CD4-positive, alpha-beta memory T cell (primary cell): ENCODE measurements around the gene OR10V1. TPM values are rescaled to one million over a fixed set of nuclear protein-coding genes. Genes with fewer than 3 reads are reported as not detected.
"Not testable (repeated sequence)": the region's sequence is repeated elsewhere in the genome, so short reads cannot be mapped to it uniquely, and the experiment has no call there.

Experiments
- CTCF ChIA-PET: fragments of 350-600 bp; sonication (Branson Sonifier 250); formaldehyde crosslinking; loops from one replicate; lab custom pipeline; 2021; ENCODE audit warnings: inconsistent platforms; ENCODE audit not compliant: partially characterized antibody; lab: Charles Lee
- POLR2A ChIA-PET: fragments of 350-600 bp; sonication (Branson Sonifier 250); formaldehyde crosslinking; loops from one replicate; lab custom pipeline; 2021; ENCODE audit not compliant: partially characterized antibody; lab: Charles Lee
- DNase-seq, 5 donors: peaks; one replicate each; pipeline versions ENCODE4 v3.0.0 to v3.0.0-alpha.2; 2020 to 2022; ENCODE audit warnings: mixed read lengths in 1 of 5
- H3K27ac ChIP-seq: one replicate; pipeline ENCODE4 v1.7.0; 2013; ENCODE audit warnings: low read depth, low read length
- H3K27me3 ChIP-seq: 2 replicates; pipeline ENCODE4 v1.7.0; 2013; ENCODE audit warnings: mild to moderate bottlenecking, low read length, moderate library complexity; ENCODE audit not compliant: insufficient read depth
- H3K36me3 ChIP-seq: 2 replicates; pipeline ENCODE4 v1.7.0; 2013; ENCODE audit warnings: mild to moderate bottlenecking, low read length, moderate library complexity; ENCODE audit not compliant: insufficient read depth
- H3K4me1 ChIP-seq: 2 replicates; pipeline ENCODE4 v1.7.0; 2013; ENCODE audit warnings: mild to moderate bottlenecking, low read length, moderate library complexity; ENCODE audit not compliant: insufficient read depth
- H3K4me3 ChIP-seq, 2 donors: one replicate each; pipeline ENCODE4 v1.7.0; 2013; ENCODE audit warnings: low read length in 2 of 2, mild to moderate bottlenecking in 1 of 2
- H3K9me3 ChIP-seq, 2 donors: one replicate each; pipeline ENCODE4 v1.7.0; 2013; ENCODE audit warnings: low read length in 2 of 2, control low read depth in 1 of 2; ENCODE audit not compliant: control insufficient read depth in 1 of 2
- H3K27ac Mint-ChIP-seq, 7 donors: one replicate each; pipeline ENCODE4 v1.8.0; 2020 to 2021; ENCODE audit warnings: mixed read lengths in 7 of 7, mild to moderate bottlenecking in 6 of 7, inconsistent platforms in 3 of 7, moderate library complexity in 3 of 7
- H3K27me3 Mint-ChIP-seq, 2 donors: one replicate each; pipeline ENCODE4 v1.8.0; 2020 to 2021; ENCODE audit warnings: mixed read lengths in 2 of 2
- H3K36me3 Mint-ChIP-seq, 2 donors: one replicate each; pipeline ENCODE4 v1.8.0; 2020 to 2021; ENCODE audit warnings: mixed read lengths in 2 of 2, inconsistent platforms in 1 of 2, mild to moderate bottlenecking in 1 of 2
- H3K4me1 Mint-ChIP-seq, 4 donors: one replicate each; pipeline ENCODE4 v1.8.0; 2020 to 2021; ENCODE audit warnings: mixed read lengths in 4 of 4, mild to moderate bottlenecking in 1 of 4
- H3K4me3 Mint-ChIP-seq, 8 donors: one replicate each; pipeline ENCODE4 v1.8.0; 2020 to 2021; ENCODE audit warnings: mixed read lengths in 8 of 8, mild to moderate bottlenecking in 7 of 8, moderate library complexity in 6 of 8, inconsistent platforms in 3 of 8
- H3K9me3 Mint-ChIP-seq, 8 donors: one replicate each; pipeline ENCODE4 v1.8.0; 2020 to 2021; ENCODE audit warnings: mixed read lengths in 8 of 8, mild to moderate bottlenecking in 5 of 8, inconsistent platforms in 3 of 8, moderate library complexity in 1 of 8
- intact Hi-C: fragments of 100-400 bp; cut with micrococcal nuclease; formaldehyde crosslinking; loops from one replicate; pipeline ENCODE4 v1.15.1; 2023
- polyA plus RNA-seq, 2 donors: library from polyadenylated mRNA; unstranded; fragments of 300-500 nt; fragmentation: Illumina TruSeq; gene quantifications; one replicate each; pipeline ENCODE4 v1.2.3, GENCODE V29; 2021
- total RNA-seq, 2 experiments: library from RNA; stranded (reverse); gene quantifications; one replicate each; pipeline ENCODE4 v1.2.3, GENCODE V29; 2021

The OR10V1 gene
- total and polyA plus RNA-seq, 4 experiments from 2014 or later: not detected

- Histone ChIP-seq H3K9me3 (no peaks in the 10 kb centered on the region), H3K36me3 (no peaks in the 10 kb centered on the region), H3K27ac (no peak overlapping the region), H3K4me1 (no peaks in the 10 kb centered on the region), H3K27me3 (no peaks in the 10 kb centered on the region), H3K4me3 (no peak overlapping the region)
- Mint-ChIP-seq H3K9me3 (no peaks in the 10 kb centered on the region), H3K27ac (no peak overlapping the region), H3K27me3 (peaks cover 5 to 17% of the 10 kb centered on the region in 2 donors), H3K4me3 (no peak overlapping the region), H3K36me3 (no peaks in the 10 kb centered on the region), H3K4me1 (no peaks in the 10 kb centered on the region)
- ChIA-PET CTCF (no interaction called here), POLR2A (no interaction called here)
- no peak for DNase-seq
- intact Hi-C loops: no loop called here
Observed at GRCh38 chr11:59716051-59716450, 2.4 kb upstream of the OR10V1 start.

- H3K27me3 ChIP-seq: no peaks in the 10 kb centered on the region
- DNase-seq: no peak
- no peaks in the 10 kb centered on the region for H3K36me3 ChIP-seq
- no peak overlapping the region for H3K4me3 Mint-ChIP-seq
- peaks cover 11 to 24% of the 10 kb centered on the region in 2 donors for H3K27me3 Mint-ChIP-seq
- H3K36me3 Mint-ChIP-seq: no peaks in the 10 kb centered on the region
- no peaks in the 10 kb centered on the region for H3K9me3 ChIP-seq
- no peak overlapping the region for H3K27ac Mint-ChIP-seq
- H3K4me1 ChIP-seq: no peaks in the 10 kb centered on the region
- intact Hi-C loops: no loop called here
- H3K4me1 Mint-ChIP-seq: no peaks in the 10 kb centered on the region
- POLR2A ChIA-PET: no interaction called here
- H3K4me3 ChIP-seq: no peak overlapping the region
- CTCF ChIA-PET: no interaction called here
- no peak overlapping the region for H3K27ac ChIP-seq
- no peaks in the 10 kb centered on the region for H3K9me3 Mint-ChIP-seq
Observed at GRCh38 chr11:59710136-59710847, 3.4 kb downstream of the OR10V1 start.

GRCh38 chr11:59708537-59708936 is 5.1 kb downstream of the OR10V1 start:
- Histone ChIP-seq H3K27ac (no peak overlapping the region), H3K4me3 (no peak overlapping the region), H3K36me3 (no peaks in the 10 kb centered on the region), H3K27me3 (no peaks in the 10 kb centered on the region), H3K4me1 (no peaks in the 10 kb centered on the region), H3K9me3 (no peaks in the 10 kb centered on the region)
- ChIA-PET POLR2A (no interaction called here), CTCF (no interaction called here)
- Mint-ChIP-seq H3K4me3 (no peak overlapping the region), H3K27me3 (peaks cover 13 to 25% of the 10 kb centered on the region in 2 donors), H3K36me3 (no peaks in the 10 kb centered on the region), H3K27ac (no peak overlapping the region), H3K4me1 (no peaks in the 10 kb centered on the region), H3K9me3 (peaks cover 0 to 2% (median 0%) of the 10 kb centered on the region in 8 donors)
- no peak for DNase-seq
- intact Hi-C loops: no loop called here

- CTCF ChIA-PET: no interaction called here
- H3K4me3 ChIP-seq: no peak overlapping the region
- H3K4me3 Mint-ChIP-seq: no peak overlapping the region
- intact Hi-C loops: no loop called here
- H3K4me1 ChIP-seq: no peaks in the 10 kb centered on the region
- no peak overlapping the region for H3K27ac Mint-ChIP-seq
- H3K4me1 Mint-ChIP-seq: no peaks in the 10 kb centered on the region
- H3K9me3 ChIP-seq: no peaks in the 10 kb centered on the region
- no peak overlapping the region for H3K27ac ChIP-seq
- POLR2A ChIA-PET: no interaction called here
- H3K9me3 Mint-ChIP-seq: peaks cover 0 to 2% (median 0%) of the 10 kb centered on the region in 8 donors
- no peaks in the 10 kb centered on the region for H3K36me3 Mint-ChIP-seq
- peaks cover 13 to 18% of the 10 kb centered on the region in 2 donors for H3K27me3 Mint-ChIP-seq
- no peaks in the 10 kb centered on the region for H3K36me3 ChIP-seq
- no peak for DNase-seq
- H3K27me3 ChIP-seq: no peaks in the 10 kb centered on the region
Observed at GRCh38 chr11:59707371-59707770, 6.3 kb downstream of the OR10V1 start.

- Histone ChIP-seq H3K36me3 (no peaks in the 10 kb centered on the region), H3K9me3 (no peaks in the 10 kb centered on the region), H3K4me1 (no peaks in the 10 kb centered on the region), H3K27ac (no peak overlapping the region), H3K27me3 (no peaks in the 10 kb centered on the region), H3K4me3 (no peak overlapping the region)
- intact Hi-C loops: no loop called here
- peaks cover 0 to 2% (median 0%) of the 10 kb centered on the region in 8 donors for H3K9me3 Mint-ChIP-seq
- CTCF ChIA-PET: no interaction called here
- no peak overlapping the region for H3K4me3 Mint-ChIP-seq
- H3K36me3 Mint-ChIP-seq: no peaks in the 10 kb centered on the region
- POLR2A ChIA-PET: no interaction called here
- no peak overlapping the region for H3K27ac Mint-ChIP-seq
- H3K27me3 Mint-ChIP-seq: peaks cover 13 to 21% of the 10 kb centered on the region in 2 donors
- DNase-seq: no peak
- no peaks in the 10 kb centered on the region for H3K4me1 Mint-ChIP-seq
Observed at GRCh38 chr11:59706518-59707285, 6.9 kb downstream of the OR10V1 start.

- POLR2A ChIA-PET: no interaction called here
- CTCF ChIA-PET: no interaction called here
- Histone ChIP-seq H3K4me3 (no peak overlapping the region), H3K9me3 (no peaks in the 10 kb centered on the region), H3K27me3 (no peaks in the 10 kb centered on the region), H3K4me1 (no peaks in the 10 kb centered on the region), H3K27ac (no peak overlapping the region), H3K36me3 (no peaks in the 10 kb centered on the region)
- no peak for DNase-seq
- Mint-ChIP-seq H3K27ac (no peak overlapping the region), H3K4me3 (no peak overlapping the region), H3K27me3 (peaks cover 13 to 21% of the 10 kb centered on the region in 2 donors), H3K4me1 (no peaks in the 10 kb centered on the region), H3K9me3 (peaks cover 0 to 2% (median 0%) of the 10 kb centered on the region in 8 donors), H3K36me3 (no peaks in the 10 kb centered on the region)
- intact Hi-C loops: no loop called here
Observed at GRCh38 chr11:59705294-59705693, 8.4 kb downstream of the OR10V1 start.

- H3K4me3 Mint-ChIP-seq, DNase-seq, CTCF ChIA-PET, H3K27ac Mint-ChIP-seq, POLR2A ChIA-PET, H3K9me3 Mint-ChIP-seq, H3K27ac ChIP-seq, H3K27me3 ChIP-seq, H3K4me1 ChIP-seq, intact Hi-C loops, H3K9me3 ChIP-seq, H3K36me3 Mint-ChIP-seq, H3K36me3 ChIP-seq, H3K4me3 ChIP-seq, H3K4me1 Mint-ChIP-seq: not testable (repeated sequence)
- H3K27me3 Mint-ChIP-seq: peaks cover 15 to 16% of the 10 kb centered on the region in 2 donors
Observed at GRCh38 chr11:59703515-59703914, 10.1 kb downstream of the OR10V1 start.
